Measurements from ENCODE around the gene C19orf18.
"Not testable (repeated sequence)": the region's sequence is repeated elsewhere in the genome, so short reads cannot be mapped to it uniquely, and the experiment has no call there.

C19orf18 gene

DNA sequence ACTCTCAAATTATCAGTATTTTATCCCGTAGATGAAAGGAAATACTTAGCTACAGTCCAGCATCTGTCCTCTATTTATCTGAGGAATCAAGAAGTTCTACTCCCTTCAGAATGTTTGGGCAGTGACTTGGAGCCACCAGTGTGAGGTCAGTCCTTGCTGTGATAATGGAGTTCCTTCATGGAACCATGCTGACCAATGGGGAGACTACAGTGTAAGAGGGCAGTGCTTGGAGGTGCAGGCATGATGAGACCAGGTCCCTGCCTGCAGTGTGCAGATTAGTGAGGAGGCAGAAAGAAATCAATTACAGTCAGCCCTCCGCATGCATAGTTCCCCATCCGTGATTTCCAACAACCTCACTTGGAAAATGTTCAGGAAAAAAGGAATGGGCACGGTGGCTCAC lies at the start of gene C19orf18:
Gene C19orf18, minus strand, starts transcription at position 101 of the 400 bp plus-strand sequence. CDS start 102 bp downstream, outside the sequence.
- no peak for DNase-seq

DNA sequence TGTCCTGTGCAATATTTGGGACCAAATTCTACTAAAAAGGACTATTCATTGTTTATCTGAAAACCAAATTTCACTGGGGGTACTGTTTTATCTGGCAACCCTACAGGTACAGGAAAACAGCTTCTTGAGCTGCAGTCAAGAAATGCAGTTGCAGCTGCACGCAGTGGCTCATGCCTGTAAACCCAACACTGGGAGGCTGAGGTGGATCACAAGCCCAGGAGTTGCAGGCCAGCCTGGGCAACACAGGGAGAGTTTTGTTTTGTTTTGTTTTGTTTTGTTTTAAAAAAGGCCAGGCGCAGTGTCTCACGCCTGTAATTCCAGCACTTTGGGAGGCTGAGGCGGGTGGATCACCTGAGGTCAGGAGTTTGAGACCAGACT lies 47.9 kb upstream of the C19orf18 start:
- no peak for DNase-seq

DNA sequence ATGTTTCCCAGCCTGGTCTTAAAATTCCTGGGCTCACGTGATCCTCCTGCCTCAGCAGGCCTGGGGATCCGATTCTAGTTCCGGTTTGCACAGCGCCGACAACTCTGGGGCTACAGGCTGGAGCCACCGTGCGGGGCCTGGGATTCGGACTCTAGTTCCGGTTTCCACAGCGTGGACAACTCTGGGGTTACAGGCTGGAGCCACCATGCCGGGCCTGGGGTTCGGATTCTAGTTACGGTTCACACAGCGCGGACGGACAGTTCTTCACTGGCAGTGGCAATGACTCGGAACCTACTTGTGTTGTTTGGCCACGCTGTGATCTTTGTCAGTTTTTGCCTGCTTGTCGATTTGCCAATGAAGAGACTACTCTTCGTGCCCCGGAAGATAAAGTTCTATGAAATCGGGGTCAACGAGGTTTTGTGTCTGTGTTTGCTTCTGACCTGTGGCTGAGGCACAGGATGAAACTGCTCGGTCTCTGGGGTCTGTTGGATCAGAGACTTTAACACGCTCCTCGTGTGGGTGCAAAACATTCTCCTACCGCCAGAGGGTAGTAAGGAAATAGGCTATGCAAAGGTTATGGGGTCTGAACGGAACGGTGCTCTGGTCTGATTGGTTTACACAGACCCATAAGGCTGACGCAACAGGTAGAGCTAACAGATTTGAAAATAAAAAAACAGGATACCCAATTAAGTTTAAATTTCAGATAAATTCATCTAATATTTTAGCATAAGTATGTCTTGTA lies 47.4 kb upstream of the C19orf18 start:
- DNase-seq, result peak; percentile 55

DNA sequence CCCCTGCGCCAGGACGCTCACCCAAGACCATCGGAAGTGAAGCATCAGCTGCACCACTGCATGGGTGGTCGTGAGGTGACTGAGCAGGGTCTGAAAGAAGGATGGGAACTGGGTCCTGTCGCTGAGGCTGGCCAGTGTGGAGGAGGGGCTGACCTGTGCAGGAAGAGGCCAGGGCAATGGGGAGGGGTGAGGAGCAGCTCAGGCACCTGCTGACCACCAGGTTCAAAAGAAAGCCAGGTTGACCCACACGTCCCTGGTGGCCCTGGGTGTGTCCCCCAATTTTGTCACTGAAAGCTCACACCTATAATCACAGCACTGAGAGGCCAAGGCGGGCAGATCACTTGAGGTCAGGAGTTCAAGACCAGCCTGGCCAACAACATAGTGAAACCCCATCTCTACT lies 45.8 kb upstream of the C19orf18 start:
- DNase-seq, result no peak

DNA sequence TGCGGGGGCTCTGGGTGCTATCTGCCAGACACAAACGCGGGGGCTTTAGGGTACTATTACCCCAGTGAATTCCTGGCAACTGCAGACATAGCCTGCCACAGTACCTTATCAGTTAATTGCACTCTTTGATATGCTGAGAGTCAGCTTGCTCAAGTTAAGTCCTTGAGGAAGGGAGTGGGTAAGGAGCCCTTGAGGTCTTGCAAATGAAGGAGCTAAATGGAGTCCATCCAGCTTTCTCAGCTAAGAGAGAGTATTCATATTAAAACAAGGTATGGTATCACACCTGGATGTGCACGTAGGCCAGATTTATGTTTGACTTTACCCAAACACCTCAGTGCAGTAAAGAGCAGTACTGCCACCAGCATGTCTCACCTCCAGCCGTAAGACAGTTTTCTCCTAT lies 39.8 kb upstream of the C19orf18 start:
- DNase-seq, result no peak

DNA sequence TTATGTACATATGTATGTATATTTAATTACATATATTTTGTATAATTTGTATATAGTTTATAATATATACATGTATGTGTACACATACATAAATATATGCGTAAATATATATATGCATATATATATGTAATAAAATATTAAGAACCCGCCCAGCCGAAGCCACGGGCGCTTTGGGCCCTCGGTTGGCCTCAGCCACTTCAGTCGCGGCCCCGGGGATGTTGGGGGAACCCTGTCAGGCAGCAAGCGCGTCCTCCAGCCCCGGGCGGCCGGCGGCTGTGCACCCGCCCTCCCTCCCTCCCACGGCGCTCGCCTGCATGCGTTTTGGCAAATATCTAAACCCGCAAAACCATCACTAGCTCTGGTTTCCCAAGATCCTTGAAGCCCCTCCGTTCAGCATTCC lies 36.2 kb upstream of the C19orf18 start:
- DNase-seq, result no peak

DNA sequence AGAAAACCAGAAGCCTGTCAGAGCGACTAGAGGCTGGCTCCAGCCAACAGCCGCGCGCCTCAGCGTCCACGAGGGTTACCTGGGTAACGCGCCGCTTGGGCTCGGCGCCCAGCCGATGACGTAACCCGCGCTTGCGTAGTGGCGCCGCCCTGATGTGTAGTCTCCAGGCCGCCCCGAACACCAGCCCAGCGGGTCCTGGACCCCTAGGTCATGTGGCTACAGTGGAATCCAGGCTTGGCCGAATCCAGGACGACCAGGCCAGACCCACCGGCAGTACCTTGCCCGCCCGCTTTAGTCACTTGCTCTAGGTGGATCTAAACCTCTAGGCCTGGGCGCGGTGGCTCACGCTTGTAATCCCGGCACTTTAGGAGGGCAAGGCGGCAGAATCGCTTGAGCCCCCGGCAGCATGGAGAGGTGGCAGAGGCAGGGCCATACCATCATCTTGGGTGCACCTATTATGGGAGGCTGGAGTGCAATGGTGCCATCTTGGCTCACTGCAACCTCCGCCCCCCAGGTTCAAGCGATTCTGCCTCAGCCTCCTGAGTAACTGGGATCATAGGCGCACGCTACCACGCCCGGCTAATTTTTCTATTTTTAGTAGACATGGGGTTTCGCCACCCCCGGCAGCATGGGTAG lies 35.5 kb upstream of the C19orf18 start:
- DNase-seq, result peak; percentile 77

DNA sequence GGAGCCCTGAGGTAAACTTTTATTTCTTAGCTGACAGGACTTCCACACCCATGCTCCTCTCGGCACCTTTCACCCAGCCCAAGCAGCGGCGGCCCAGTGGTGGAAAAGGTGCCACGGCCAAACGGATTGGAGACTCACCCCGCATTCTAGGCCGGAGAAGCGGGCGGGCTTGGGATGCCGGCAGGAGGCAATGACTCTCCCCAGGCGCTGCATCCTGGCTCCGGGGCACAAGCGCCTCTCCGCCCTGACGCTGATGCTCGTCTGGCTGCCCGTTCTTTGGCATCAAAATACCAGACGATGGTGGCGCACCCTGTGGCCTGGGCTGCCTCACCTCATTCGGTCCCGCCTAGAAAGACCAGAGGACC lies 34.9 kb upstream of the C19orf18 start:
- DNase-seq, result no peak

DNA sequence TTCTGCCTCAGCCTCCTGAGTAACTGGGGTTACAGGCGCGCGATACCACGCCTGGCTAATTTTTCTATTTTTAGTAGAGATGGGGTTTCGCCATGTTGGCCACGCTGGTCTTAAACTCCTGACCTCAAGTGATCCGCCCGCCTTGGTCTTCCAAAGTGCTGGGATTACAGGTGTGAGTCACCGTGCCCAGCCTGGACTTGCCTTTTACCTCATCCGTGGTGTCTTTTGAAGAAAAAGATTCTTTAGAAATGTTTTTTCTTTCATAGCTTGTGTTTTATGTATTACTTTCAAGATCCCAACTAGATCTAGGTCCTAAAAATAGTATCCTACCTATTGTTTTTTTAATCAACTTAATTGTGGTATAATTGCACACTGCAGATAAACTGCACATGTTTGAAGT lies 34.5 kb upstream of the C19orf18 start:
- not testable (repeated sequence) for DNase-seq

DNA sequence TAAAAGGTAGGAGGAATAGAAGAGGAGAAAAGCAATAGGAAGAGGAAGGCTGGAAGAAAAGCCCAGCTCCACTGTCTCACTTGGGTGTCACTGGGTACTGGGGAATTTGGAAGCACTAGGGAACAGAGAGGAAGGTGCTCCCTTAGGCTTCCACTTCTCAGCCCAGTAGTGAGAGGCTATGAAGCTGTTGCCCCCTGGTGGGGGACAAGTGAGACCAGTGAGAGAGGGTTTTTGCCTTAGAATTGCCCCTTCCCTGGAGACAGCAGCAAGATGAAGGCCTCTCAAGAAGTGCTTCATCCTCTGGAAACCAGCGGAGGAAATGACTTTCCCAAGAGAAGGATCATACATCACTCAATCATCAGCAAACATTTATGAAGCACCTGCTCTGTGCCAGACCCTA lies 33.0 kb upstream of the C19orf18 start:
- DNase-seq, result no peak

DNA sequence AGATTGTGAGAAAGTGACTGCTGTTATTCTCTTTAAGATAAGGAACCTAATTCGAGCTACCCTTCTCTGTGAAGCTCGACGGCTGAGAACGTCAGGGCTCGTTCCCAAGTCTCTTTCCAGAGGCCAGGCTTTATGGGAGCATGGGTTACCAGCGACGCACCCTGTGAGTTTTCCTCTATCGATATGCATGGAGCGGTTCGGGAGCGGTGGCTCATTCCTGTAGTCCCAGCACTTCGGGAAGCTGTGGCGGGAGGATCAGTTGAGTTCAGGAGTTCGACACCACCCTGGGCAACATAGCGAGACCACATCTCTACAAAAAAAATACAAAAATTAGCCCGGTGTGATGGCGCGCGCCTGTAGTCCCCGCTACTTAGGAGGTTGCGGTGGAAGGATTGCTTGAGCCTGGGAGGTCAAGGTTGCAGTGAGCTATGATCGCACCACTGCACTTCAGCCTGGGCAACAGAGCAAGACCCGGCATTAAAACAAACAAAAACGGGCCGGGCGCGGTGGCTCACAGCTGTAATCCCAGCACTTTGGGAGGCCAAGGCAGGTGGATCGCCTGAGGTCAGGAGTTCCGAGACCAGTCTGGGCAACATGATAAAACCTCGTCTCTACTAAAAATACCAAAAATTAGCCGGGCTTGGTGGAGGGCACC lies 29.0 kb upstream of the C19orf18 start:
- no peak for DNase-seq

DNA sequence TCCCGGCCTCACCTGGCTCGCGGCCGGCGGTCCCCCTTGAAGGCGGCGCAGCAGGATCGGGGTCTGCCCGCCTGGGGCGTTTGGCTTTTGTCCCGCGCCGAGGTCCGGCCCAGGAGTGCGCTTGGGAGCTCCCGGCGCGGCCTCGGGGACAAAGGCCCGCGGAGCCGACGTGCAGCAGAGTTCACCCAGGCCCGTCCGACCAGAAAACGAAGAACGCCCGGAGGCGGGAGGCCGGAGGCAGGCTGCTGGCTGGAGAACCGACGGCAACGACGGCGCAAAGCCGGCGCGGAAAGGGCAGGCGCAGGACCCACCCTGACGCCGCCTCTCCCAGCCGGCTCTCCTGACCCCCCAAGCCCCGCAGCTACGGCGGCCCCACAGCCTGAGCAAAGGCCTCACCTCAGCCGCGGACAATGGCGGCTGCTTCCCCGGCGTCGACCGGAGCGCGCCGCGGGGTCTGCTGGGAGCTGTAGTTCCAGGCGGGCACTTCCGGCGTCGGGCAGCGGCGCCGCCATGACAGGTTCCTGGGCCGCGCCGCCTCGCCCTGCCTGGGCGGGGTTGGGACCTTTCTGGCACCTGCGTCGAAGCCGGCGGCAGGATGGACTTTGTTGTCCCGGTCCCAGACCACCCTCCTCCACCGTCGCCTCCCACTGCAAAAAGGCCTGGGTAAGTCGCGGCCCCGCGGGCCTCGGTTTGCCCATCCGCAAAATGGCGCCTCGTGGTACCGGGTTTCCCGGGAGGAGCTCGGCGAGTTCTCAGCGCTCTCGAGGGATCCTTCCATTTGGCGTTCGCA lies 28.2 kb upstream of the C19orf18 start, which contains the start of gene ZNF606:
Gene ZNF606, minus strand, starts transcription at position 437 of the 790 bp plus-strand sequence. CDS start 1,501 bp downstream, outside the sequence.
- DNase-seq, result peak; percentile 89

DNA sequence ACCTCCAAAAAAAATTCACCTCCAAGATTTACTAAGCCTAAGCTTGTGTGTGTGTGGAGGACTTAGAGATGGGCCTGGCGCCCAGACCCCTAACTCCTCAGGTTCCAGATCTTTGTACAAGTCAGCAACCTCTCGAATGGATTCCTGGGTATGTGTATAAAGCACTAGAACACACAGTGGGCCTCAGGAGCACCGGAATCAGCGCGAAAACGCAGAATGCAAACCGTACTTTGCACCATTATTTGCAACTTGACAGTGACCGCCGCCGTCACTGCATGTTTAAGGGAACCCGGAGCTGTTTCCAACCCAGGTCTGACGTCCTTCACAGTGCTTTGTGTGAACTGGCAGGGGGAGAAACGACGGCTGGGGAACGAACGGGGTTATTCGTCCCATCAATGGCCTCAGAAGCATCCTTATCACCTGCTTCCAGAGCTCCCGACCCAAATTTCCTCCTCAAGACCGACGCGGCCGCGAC lies 27.6 kb upstream of the C19orf18 start:
- peak; percentile 31 for DNase-seq

DNA sequence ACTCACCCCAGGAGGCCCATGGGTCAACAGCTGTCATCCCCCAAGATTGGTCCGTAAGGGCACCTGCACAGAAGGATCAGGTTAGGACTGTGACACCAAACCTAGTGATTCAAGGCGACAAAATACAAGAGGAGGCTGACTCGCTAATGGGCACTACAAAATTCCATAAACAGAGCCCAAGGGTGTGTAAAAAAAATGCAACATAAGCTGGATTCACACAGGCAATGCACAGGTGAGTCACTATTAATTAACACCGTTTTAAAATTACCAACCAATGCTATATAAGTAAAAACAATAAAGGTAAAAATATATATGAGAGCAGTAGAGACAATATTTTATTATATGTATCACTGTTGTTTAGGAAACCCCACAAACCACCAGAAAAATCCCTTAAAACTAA lies 26.3 kb upstream of the C19orf18 start:
- no peak for DNase-seq

DNA sequence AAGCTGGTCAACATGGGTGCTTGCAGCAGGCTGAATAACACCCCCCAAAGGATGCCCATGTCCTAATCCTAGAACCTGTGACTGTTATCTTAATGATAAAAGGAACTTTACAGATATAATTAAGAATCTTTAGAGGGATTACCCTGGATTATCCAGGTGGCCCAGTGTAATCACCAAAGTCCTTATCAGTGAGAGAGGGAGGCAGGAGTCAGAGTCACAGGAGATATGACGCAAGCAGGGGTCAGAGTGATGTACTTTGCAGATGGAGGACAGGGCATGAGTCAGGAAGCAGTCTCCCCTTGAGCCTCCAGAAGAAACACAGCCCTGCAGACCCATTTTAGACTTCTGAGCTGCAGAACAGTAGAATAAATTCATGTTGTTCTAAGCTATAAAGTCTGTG lies 18.5 kb upstream of the C19orf18 start:
- no peak for DNase-seq

DNA sequence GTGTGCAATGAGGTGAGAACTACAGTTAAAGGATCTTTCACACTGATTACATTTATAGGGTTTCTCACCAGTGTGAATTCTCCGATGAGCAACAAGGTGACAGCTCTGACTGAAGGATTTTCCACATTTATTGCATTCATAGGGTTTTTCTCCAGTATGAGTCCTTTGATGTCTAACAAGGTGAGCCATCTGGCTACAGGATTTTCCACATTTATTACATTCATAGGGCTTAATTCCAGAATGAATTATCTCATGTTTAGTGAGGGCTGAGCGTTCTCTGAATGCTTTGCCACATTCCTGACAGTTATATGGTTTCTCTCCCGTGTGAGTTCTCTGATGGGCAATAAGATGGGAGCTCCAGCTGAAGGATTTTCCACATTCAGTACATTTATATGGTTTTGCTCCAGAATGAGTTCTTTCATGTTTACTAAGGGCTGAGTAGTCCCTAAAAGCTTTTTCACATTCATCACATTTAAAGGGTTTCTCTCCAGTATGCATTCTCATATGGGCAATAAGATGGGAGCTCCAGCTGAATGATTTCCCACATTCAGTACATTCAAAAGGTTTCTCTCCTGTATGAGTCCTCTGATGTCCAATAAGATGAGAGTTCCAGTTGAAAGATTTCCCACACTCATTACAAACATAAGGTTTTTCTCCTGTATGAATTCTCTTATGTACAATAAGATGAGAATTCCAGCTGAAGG lies 4.4 kb upstream of the C19orf18 start:
- DNase-seq, result no peak

DNA sequence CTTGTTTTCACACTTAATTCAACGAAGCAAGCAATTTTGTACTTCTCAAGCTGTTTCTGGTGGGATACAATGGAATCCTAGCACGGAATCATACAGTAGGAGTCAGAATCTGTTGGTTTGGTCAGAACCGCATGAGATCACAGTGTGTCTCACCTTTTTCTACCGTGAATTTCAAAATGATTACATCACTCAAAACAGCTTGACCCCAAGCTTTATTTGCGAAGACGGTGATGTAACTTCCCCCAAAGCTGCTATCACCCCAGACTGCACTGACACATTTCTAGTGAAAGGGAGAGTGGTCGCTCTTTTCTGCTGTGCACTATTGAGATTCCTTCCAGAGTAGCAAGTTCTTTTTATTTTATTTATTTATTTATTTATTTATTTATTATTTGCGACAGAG lies 9.6 kb downstream of the C19orf18 start:
- no peak for DNase-seq

DNA sequence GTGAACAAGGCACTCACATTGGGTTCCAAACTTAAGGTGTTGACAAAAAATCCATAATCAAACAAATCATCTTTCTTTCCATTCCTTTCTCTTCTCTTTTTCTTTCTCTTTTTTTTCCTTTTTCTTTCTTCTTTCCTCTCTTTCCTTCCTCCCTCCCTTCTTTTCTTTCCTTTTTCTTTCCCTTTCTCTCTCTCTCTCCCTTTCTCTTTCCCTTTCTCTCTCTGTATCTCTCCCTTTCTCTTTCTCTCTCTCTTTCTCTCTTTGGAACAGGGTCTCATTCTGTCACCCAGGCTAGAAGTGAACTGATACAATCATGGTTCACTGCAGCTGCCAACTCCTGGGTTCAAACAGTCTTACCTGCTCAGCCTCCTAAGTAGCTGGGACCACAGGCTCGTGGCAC lies 12.5 kb downstream of the C19orf18 start:
- no peak for DNase-seq

DNA sequence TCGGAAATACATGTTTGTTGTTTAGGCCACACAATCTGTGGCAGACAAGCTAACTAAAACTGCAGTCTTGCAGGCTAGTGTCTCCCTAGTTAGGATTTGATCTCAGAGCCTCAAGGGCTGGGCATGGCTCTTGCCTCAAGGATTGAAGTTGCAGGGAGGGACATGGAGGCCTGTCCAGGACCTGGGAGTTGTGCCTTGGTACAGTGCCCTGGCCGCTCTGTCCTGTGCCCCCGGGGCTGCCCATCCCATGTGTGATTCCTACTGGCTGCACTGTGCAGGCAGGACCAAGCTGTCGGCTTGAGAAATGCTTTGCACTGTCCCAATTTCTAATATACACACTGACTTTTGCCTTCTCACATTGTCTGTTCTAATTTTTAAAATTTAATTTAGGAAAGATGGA lies 19.3 kb downstream of the C19orf18 start:
- no peak for DNase-seq

DNA sequence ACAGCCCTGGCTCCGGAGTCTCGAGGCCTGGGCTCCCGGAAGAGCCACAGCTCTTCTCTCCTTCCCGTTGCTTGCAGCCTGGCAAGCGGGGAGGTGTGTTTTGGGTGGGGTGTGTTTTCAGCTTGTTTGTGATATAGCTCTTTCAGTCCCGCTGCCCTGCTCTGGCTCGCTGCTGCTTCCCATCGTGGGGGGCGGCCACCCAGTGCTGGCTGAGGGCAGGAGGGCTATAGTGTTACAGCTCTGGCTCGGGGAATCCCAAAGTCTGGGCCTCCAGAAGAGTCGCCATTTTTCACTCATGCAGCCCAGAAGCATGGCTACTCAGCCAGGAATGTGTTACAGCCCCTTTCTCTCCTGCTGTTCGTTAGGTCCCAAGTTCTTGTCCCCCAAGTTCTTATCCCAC lies 24.6 kb downstream of the C19orf18 start:
- DNase-seq, result no peak

DNA sequence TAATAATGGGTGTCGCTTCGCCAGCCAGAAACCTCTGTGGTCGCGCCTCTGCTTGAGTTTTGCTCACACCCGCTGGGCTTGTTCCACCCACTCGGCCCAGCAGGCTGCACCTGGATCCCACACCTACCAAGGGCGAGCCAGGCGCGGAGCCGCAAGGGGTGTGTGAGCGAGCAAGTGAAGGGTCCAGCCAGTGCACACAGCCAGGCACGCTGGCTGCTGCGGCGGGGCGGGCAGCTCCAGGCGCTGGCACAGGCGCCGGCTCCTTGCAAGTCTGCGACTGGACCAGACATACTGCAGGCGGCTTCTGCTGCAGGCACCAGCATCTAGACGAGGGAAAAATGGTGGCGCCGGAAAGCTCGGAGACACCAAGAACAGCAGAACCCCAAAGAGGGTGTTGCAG lies 25.0 kb downstream of the C19orf18 start:
- no peak for DNase-seq

DNA sequence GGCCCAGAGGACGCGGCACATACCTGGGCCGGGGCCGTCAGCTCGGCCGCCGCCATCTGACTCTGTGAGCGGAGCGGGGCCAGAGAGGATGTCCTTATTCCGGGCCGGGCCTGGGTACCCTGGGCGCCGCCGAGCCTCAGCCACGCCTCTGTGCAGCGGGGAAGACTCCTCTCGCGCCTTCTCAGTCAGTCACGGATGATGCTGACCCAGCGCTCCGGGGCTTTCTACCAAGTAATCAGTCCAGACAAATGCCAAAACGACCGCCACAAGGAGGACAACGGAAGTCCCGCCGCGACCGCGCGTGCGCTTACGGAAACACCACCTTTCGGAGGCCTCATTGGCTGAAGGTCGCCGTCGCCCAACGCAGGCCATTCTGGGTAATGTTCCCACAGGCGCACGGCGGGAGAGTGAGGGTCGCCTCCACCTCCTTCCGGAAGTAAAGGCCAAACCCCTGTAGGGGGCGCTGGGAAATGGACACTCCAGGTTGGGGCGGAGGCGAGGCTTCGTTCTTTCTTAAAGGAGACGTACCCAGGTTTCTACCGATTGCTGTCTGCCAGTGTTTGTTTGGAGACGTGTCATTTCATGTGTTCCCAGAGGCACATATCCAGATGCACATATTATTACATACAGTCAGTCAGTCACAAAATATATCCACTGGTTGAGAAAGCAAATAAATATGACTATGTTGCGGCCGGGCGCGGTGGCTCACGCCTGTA lies 26.8 kb downstream of the C19orf18 start, which contains the start of gene ZNF256:
Gene ZNF256, minus strand, starts transcription at position 288 of the 716 bp plus-strand sequence. Its CDS starts 232 bp downstream, at position 56.
- DNase-seq, result peak; percentile 95
